Memory B cell (primary cell): ENCODE measurements around the gene PAX5.
"Not testable (repeated sequence)": the region's sequence is repeated elsewhere in the genome, so short reads cannot be mapped to it uniquely, and the experiment has no call there.

ENCODE experiments used
- ATAC-seq: fragments of 150-1000 bp; cut with Tn5 transposase; 2 replicates; pipeline ENCODE4 v1.10.0; 2021; ENCODE audit warnings: low read depth, mild to moderate bottlenecking, moderate library complexity
- DNase-seq, 2 donors: peaks; one replicate each; pipeline ENCODE4 v3.0.0; 2022; ENCODE audit warnings: low spot score in 2 of 2
- H3K27ac Mint-ChIP-seq: one replicate; pipeline ENCODE4 v1.8.0; 2022; ENCODE audit warnings: mild to moderate bottlenecking, moderate library complexity, mixed read lengths
- H3K27me3 Mint-ChIP-seq: one replicate; pipeline ENCODE4 v1.8.0; 2022; ENCODE audit warnings: mixed read lengths
- H3K36me3 Mint-ChIP-seq: one replicate; pipeline ENCODE4 v1.8.0; 2022; ENCODE audit warnings: mild to moderate bottlenecking, mixed read lengths
- H3K4me1 Mint-ChIP-seq: one replicate; pipeline ENCODE4 v1.8.0; 2022; ENCODE audit warnings: mixed read lengths
- H3K4me3 Mint-ChIP-seq: one replicate; pipeline ENCODE4 v1.8.0; 2022; ENCODE audit warnings: mild to moderate bottlenecking, moderate library complexity, mixed read lengths
- H3K9me3 Mint-ChIP-seq: one replicate; pipeline ENCODE4 v1.8.0; 2022; ENCODE audit warnings: mixed read lengths

Gene PAX5

GRCh38 chr9:37033682-37034304 is at the start of gene PAX5:
Gene PAX5, minus strand, starts transcription at chr9:37034268. Its CDS starts 237 bp downstream, at chr9:37034031.
- Mint-ChIP-seq H3K4me3 (peak within 1 kb of the TSS; percentile 96), H3K27me3 (no peaks in the 10 kb centered on the region), H3K27ac (peak within 1 kb of the TSS; percentile 97), H3K36me3 (no peaks in the 10 kb centered on the region), H3K9me3 (no peaks in the 10 kb centered on the region), H3K4me1 (peaks cover 43% of the 10 kb centered on the region)
- peak in 1 of 2 donors; percentile 36 for DNase-seq
- no peak for ATAC-seq

GRCh38 chr9:37083654-37084053 is 49.6 kb upstream of the PAX5 start:
- Mint-ChIP-seq H3K27me3 (no peaks in the 10 kb centered on the region), H3K9me3 (no peaks in the 10 kb centered on the region), H3K36me3 (peaks cover 18% of the 10 kb centered on the region), H3K4me1 (peaks cover 37% of the 10 kb centered on the region), H3K4me3 (no peak overlapping the region), H3K27ac (peak overlapping the region; percentile 9)
- ATAC-seq (no peak), DNase-seq (no peak)

DNA sequence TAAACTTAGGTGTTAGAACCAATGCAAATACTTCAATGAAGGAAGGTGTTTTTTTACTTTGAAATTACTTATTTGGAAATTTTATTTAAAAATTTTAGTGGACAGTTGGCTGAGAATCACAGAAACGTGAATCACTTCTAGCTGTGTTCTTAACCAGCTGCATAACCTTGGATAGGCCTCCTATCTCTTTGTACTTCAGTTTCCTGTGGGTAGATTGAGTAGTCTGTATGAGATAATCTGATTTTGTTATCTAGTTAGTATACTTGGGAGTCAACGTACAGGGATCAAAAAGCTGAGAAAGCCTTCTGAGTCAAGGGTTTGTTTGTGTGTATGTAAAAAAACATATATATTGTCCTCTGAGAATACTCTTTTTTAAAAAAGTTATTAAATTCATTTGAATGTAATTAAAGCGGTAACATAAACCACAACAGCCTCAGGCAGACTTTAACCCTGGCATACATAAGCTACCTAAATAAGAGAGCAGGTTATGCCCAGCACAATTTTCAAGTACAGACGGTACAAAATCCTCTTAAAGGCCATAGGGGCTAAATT is 48.2 kb upstream of the PAX5 start:
- H3K4me3 Mint-ChIP-seq = no peak overlapping the region
- H3K36me3 Mint-ChIP-seq = peaks cover 15% of the 10 kb centered on the region
- ATAC-seq (no peak), DNase-seq (no peak)
- no peaks in the 10 kb centered on the region for H3K9me3 Mint-ChIP-seq
- H3K4me1 Mint-ChIP-seq = peaks cover 36% of the 10 kb centered on the region
- H3K27me3 Mint-ChIP-seq = no peaks in the 10 kb centered on the region
- no peak overlapping the region for H3K27ac Mint-ChIP-seq

GRCh38 chr9:37081507-37081906 is 47.4 kb upstream of the PAX5 start:
- peaks cover 32% of the 10 kb centered on the region for H3K4me1 Mint-ChIP-seq

DNA sequence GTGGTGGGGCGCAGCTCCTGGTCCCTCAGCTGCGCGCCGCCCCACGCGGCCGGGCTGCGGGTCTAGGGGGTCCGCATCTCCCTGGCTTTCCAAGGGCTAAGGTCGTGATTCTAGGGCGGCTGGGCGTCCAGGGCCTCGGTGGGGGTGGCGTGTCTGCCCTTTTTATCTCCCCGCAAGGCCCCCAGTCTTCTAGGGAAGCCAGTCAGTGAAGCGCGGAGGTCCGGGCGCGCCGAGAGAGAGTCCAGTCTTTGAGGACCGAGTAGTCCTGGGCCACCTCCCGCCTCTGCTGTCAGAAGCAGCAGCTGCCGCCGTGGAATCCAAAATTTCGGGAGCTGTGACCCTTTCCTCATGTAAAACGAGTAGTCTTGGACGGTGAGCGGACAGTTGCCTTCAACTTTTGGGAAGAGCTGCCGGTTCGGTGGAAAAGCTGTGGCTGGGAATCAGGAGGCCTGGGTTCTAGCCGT is 46.1 kb upstream of the PAX5 start:
- H3K36me3 Mint-ChIP-seq, H3K9me3 Mint-ChIP-seq, ATAC-seq, H3K27me3 Mint-ChIP-seq, DNase-seq: not testable (repeated sequence)
- Mint-ChIP-seq H3K4me1 (peaks cover 37% of the 10 kb centered on the region), H3K4me3 (peak overlapping the region; percentile 99), H3K27ac (peak overlapping the region; percentile 99)

More at GRCh38 chr9:37081507-37081906, 47.4 kb upstream of the PAX5 start:
- H3K27me3 Mint-ChIP-seq, H3K9me3 Mint-ChIP-seq, H3K36me3 Mint-ChIP-seq, ATAC-seq, DNase-seq: not testable (repeated sequence)
- H3K4me3 Mint-ChIP-seq = peak overlapping the region; percentile 99
- H3K27ac Mint-ChIP-seq = peak overlapping the region; percentile 99

DNA sequence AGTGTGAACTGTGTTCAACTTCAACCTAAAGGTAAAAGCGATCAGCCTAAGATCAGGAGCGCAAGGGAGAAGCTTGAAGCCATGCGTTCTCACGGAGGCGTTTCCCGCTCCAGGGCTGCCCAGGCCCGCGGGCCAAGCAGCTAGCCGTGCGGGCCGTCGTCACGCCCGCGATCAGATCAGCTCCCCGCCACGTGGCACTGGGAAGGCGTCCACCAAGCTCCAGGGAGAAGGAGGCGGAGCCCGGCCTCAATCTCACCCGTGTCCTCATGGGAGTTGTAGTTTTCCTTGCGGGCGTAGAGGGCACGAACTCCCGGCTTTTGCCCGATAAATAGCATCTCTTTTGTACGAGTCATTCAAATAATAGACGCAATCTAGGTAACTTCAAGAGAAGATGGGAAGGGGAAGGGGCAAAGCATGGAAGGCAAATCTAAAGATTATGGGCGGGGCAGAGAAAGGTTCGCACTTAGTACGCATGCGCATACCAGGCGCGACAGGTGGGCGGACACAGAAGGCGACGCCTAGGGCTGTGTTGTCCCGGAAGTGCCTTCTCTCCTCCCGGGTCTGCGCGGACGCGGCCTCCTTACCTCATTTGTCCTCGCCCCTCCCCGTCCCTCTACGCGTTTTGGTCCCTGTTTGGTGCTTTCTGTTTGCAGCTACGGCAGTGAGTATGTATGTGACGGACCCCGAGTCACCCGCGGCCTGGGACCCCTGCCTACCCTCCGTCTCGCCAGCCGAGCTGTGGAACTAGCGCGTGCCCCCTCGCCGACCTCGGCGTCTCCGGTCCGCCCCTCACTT is 45.5 kb upstream of the PAX5 start:
- Mint-ChIP-seq H3K27me3 (no peaks in the 10 kb centered on the region), H3K4me3 (peak overlapping the region; percentile 99), H3K36me3 (peaks cover 4% of the 10 kb centered on the region), H3K27ac (peak overlapping the region; percentile 99), H3K9me3 (no peaks in the 10 kb centered on the region), H3K4me1 (peaks cover 39% of the 10 kb centered on the region)
- ATAC-seq (peak; percentile 93), DNase-seq (peak; percentile 80 to 88)

- H3K36me3 Mint-ChIP-seq, H3K27me3 Mint-ChIP-seq, DNase-seq, H3K9me3 Mint-ChIP-seq: not testable (repeated sequence)
- Mint-ChIP-seq H3K27ac (peak overlapping the region; percentile 62), H3K4me1 (peaks cover 24% of the 10 kb centered on the region), H3K4me3 (peak overlapping the region; percentile 70)
- ATAC-seq = peak; percentile 44
Measured at GRCh38 chr9:37074790-37075189, 40.7 kb upstream of the PAX5 start.

- peak; percentile 97 for ATAC-seq
- Mint-ChIP-seq H3K27ac (peak overlapping the region; percentile 41), H3K27me3 (no peaks in the 10 kb centered on the region), H3K9me3 (no peaks in the 10 kb centered on the region), H3K36me3 (no peaks in the 10 kb centered on the region), H3K4me1 (peaks cover 22% of the 10 kb centered on the region), H3K4me3 (peak overlapping the region; percentile 15)
- DNase-seq = peak; percentile 28 to 34
Measured at GRCh38 chr9:37066139-37066725, 32.2 kb upstream of the PAX5 start.

- Mint-ChIP-seq H3K27me3 (peaks cover 1% of the 10 kb centered on the region), H3K9me3 (no peaks in the 10 kb centered on the region), H3K27ac (no peak overlapping the region), H3K4me1 (peaks cover 26% of the 10 kb centered on the region), H3K36me3 (no peaks in the 10 kb centered on the region), H3K4me3 (no peak overlapping the region)
- no peak for DNase-seq
- ATAC-seq = no peak
Measured at GRCh38 chr9:37062336-37062735, 28.3 kb upstream of the PAX5 start.

- Mint-ChIP-seq H3K4me3 (no peak overlapping the region), H3K36me3 (no peaks in the 10 kb centered on the region), H3K4me1 (peaks cover 26% of the 10 kb centered on the region), H3K27ac (peak overlapping the region; percentile 59), H3K27me3 (peaks cover 1% of the 10 kb centered on the region), H3K9me3 (no peaks in the 10 kb centered on the region)
- ATAC-seq (no peak), DNase-seq (no peak)
Measured at GRCh38 chr9:37061768-37062167, 27.7 kb upstream of the PAX5 start.

- peaks cover 21% of the 10 kb centered on the region for H3K4me1 Mint-ChIP-seq
- no peak overlapping the region for H3K4me3 Mint-ChIP-seq
- DNase-seq (peak in 1 of 2 donors; percentile 11), ATAC-seq (peak; percentile 95)
- no peaks in the 10 kb centered on the region for H3K36me3 Mint-ChIP-seq
- peak overlapping the region; percentile 59 for H3K27ac Mint-ChIP-seq
- H3K9me3 Mint-ChIP-seq = no peaks in the 10 kb centered on the region
- H3K27me3 Mint-ChIP-seq = peaks cover 1% of the 10 kb centered on the region
Measured at GRCh38 chr9:37060833-37061232, 26.8 kb upstream of the PAX5 start.

GRCh38 chr9:37056046-37056920 is 22.2 kb upstream of the PAX5 start:
- Mint-ChIP-seq H3K36me3 (no peaks in the 10 kb centered on the region), H3K4me3 (no peak overlapping the region), H3K27ac (peak overlapping the region; percentile 23), H3K27me3 (peaks cover 1% of the 10 kb centered on the region), H3K9me3 (no peaks in the 10 kb centered on the region), H3K4me1 (peaks cover 24% of the 10 kb centered on the region)
- ATAC-seq (no peak), DNase-seq (no peak)

GRCh38 chr9:37054363-37054720 is 20.3 kb upstream of the PAX5 start:
- not testable (repeated sequence) for H3K4me3 Mint-ChIP-seq, H3K27me3 Mint-ChIP-seq, H3K27ac Mint-ChIP-seq, DNase-seq, H3K9me3 Mint-ChIP-seq, H3K36me3 Mint-ChIP-seq
- peak; percentile 51 for ATAC-seq
- peaks cover 18% of the 10 kb centered on the region for H3K4me1 Mint-ChIP-seq
